Gastrocnemius medialis (tissue), 4 donors: ENCODE data around the gene ELAVL4.

Source experiments
- POLR2A ChIP-seq, 2 donors: fragments of 450-650 bp; IDR thresholded peaks; one replicate each; pipeline ENCODE4 v1.6.1; 2017; ENCODE audit warnings: antibody characterized with exemption in 2 of 2, mild to moderate bottlenecking in 2 of 2, moderate library complexity in 2 of 2
- TF ChIP-seq, protein P1 (sequence below), 5 experiments: fragments of 450-650 bp in 3 of 5; fragments of 200-600 bp in 2 of 5; sonication (generic) in 2 of 5; IDR thresholded peaks in 4 of 5; conservative IDR thresholded peaks in 1 of 5; 1 replicate in 4 of 5; 2 replicates in 1 of 5; pipeline ENCODE4 v1.5.1; 2016 to 2019; ENCODE audit warnings: antibody characterized with exemption in 5 of 5, mild to moderate bottlenecking in 3 of 5, moderate library complexity in 3 of 5

DNA sequence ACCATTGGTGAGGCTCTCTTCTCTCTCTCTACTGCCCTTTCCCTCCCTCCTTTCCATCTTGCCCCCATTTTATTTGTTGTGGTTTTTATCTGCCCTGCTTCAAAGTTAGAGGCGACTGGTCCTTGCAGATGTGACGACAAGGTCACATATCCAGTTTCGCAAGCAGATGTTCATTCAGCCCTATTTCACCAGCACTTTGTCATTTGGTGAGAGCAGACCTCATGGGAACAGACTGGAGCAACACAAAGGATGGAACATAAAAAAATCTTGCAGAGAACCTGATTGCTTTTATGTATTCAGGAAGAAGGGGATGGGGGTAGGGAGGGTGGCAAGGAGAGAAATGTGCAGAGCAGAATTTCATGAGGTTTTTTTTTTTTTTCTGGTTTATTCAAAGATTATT, 84.3 kb downstream of the ELAVL4 start:
- TF ChIP-seq, protein P1, sequence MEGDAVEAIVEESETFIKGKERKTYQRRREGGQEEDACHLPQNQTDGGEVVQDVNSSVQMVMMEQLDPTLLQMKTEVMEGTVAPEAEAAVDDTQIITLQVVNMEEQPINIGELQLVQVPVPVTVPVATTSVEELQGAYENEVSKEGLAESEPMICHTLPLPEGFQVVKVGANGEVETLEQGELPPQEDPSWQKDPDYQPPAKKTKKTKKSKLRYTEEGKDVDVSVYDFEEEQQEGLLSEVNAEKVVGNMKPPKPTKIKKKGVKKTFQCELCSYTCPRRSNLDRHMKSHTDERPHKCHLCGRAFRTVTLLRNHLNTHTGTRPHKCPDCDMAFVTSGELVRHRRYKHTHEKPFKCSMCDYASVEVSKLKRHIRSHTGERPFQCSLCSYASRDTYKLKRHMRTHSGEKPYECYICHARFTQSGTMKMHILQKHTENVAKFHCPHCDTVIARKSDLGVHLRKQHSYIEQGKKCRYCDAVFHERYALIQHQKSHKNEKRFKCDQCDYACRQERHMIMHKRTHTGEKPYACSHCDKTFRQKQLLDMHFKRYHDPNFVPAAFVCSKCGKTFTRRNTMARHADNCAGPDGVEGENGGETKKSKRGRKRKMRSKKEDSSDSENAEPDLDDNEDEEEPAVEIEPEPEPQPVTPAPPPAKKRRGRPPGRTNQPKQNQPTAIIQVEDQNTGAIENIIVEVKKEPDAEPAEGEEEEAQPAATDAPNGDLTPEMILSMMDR (IDR thresholded peaks at IDR 0.05 in 4 of 5, conservative IDR thresholded peaks at IDR 0.05 in 1 of 5): no peak
- TF ChIP-seq POLR2A (IDR thresholded peaks at IDR 0.05): no peak
